Upper lobe of left lung (tissue), 6 donors: ENCODE data around the gene SPZ1. TPM values are rescaled to one million over a fixed set of nuclear protein-coding genes. Genes with fewer than 3 reads are reported as not detected.

Experiments used
- ATAC-seq, 2 donors: fragments of 200-7000 bp; cut with Tn5 transposase; one replicate each; pipeline ENCODE4 v1.9.1; 2022; ENCODE audit warnings: mild to moderate bottlenecking in 2 of 2, moderate library complexity in 2 of 2; ENCODE audit not compliant: low FRiP score in 2 of 2
- DNase-seq, 2 donors: peaks; one replicate each; pipeline ENCODE4 v3.0.0-alpha.2; 2019 to 2020
- H3K27ac ChIP-seq, 4 donors: fragments of 200-600 bp; sonication (generic); one replicate each; pipeline ENCODE4 v1.5.1; 2016 to 2019
- H3K27me3 ChIP-seq, 4 donors: fragments of 200-600 bp; sonication (generic); one replicate each; pipeline ENCODE4 v1.5.1; 2017 to 2019
- H3K36me3 ChIP-seq, 4 donors: fragments of 200-600 bp; sonication (generic); one replicate each; pipeline ENCODE4 v1.5.1; 2016 to 2019
- H3K4me1 ChIP-seq, 4 donors: fragments of 200-600 bp; sonication (generic); one replicate each; pipeline ENCODE4 v1.5.1; 2018 to 2019
- H3K4me3 ChIP-seq, 4 donors: fragments of 200-600 bp; sonication (generic); one replicate each; pipeline ENCODE4 v1.5.1; 2017 to 2019; ENCODE audit warnings: mild to moderate bottlenecking in 2 of 4, moderate library complexity in 1 of 4
- H3K9me3 ChIP-seq, 4 donors: fragments of 200-600 bp; sonication (generic); one replicate each; pipeline ENCODE4 v1.5.1; 2018 to 2019
- CTCF ChIP-seq, 6 experiments: fragments of 450-650 bp in 4 of 6; fragments of 200-600 bp in 2 of 6; sonication (generic) in 2 of 6; IDR thresholded peaks; one replicate each; pipeline ENCODE4 v1.5.1; 2016 to 2019; ENCODE audit warnings: antibody characterized with exemption in 6 of 6
- EP300 ChIP-seq, 4 donors: sonication (generic); formaldehyde crosslinking; IDR thresholded peaks; one replicate each; pipeline ENCODE4 v1.5.1; 2017; ENCODE audit warnings: antibody characterized with exemption in 4 of 4, control low read depth in 2 of 4
- POLR2A ChIP-seq, 4 donors: fragments of 450-650 bp; IDR thresholded peaks; one replicate each; pipeline ENCODE4 v1.5.1; 2016 to 2017; ENCODE audit warnings: antibody characterized with exemption in 4 of 4, mild to moderate bottlenecking in 2 of 4
- POLR2AphosphoS5 ChIP-seq, 2 donors: sonication (generic); formaldehyde crosslinking; IDR thresholded peaks; one replicate each; pipeline ENCODE4 v1.5.1; 2017; ENCODE audit warnings: antibody characterized with exemption in 2 of 2
- WGBS, 2 donors: methylation state at CpG; one replicate each; pipeline ENCODE4 v1.1.5; 2017 to 2018; 5-methylcytosine and 5-hydroxymethylcytosine counted together
- total RNA-seq, 6 donors: library from RNA; depleted of rRNA in 4 of 6; stranded (reverse); fragments of >200 nt in 4 of 6; gene quantifications; one replicate each; pipeline versions ENCODE4 v1.1.0 to v1.2.1, GENCODE V29; 2016 to 2021
- donor health status: DM: no; HTN: no; CAD: no; lungs with moderate emphysema.
- donor health status: DM: no; HTN: yes; CAD: no; lungs with severe emphysema.

SPZ1 gene
- total RNA-seq, 6 donors from 2014 or later: not detected

- ATAC-seq: no peak
- Histone ChIP-seq H3K27ac (no peak overlapping the region), H3K4me1 (no peaks in the 10 kb centered on the region), H3K27me3 (no peaks in the 10 kb centered on the region), H3K9me3 (no peaks in the 10 kb centered on the region), H3K4me3 (no peak overlapping the region), H3K36me3 (no peaks in the 10 kb centered on the region)
- WGBS, 2 donors: 65 to 70% methylated on average over 3 of the region's 3 CpGs
- DNase-seq: no peak
- TF ChIP-seq POLR2AphosphoS5 (IDR thresholded peaks at IDR 0.05) (no peak), POLR2A (IDR thresholded peaks at IDR 0.05) (no peak), EP300 (IDR thresholded peaks at IDR 0.05) (no peak), CTCF (IDR thresholded peaks at IDR 0.05) (no peak)
Observed at GRCh38 chr5:80282054-80282453, 37.7 kb upstream of the SPZ1 start.

- Histone ChIP-seq H3K9me3 (no peaks in the 10 kb centered on the region), H3K4me1 (no peaks in the 10 kb centered on the region), H3K27ac (no peak overlapping the region), H3K4me3 (no peak overlapping the region), H3K36me3 (no peaks in the 10 kb centered on the region), H3K27me3 (no peaks in the 10 kb centered on the region)
- DNase-seq (no peak), ATAC-seq (no peak)
- TF ChIP-seq POLR2AphosphoS5 (IDR thresholded peaks at IDR 0.05): no peak
- 57 to 74% methylated on average over 1 of the region's 1 CpG for WGBS, 2 donors
Observed at GRCh38 chr5:80283360-80283759, 36.4 kb upstream of the SPZ1 start.

GRCh38 chr5:80284720-80285119 is 35.1 kb upstream of the SPZ1 start:
- WGBS, 2 donors: 59 to 63% methylated on average over 2 of the region's 2 CpGs
- no peak overlapping the region for H3K27ac ChIP-seq
- no peaks in the 10 kb centered on the region for H3K36me3 ChIP-seq
- H3K4me1 ChIP-seq: no peaks in the 10 kb centered on the region
- H3K27me3 ChIP-seq: no peaks in the 10 kb centered on the region
- DNase-seq (no peak), ATAC-seq (no peak)
- H3K9me3 ChIP-seq: no peaks in the 10 kb centered on the region
- TF ChIP-seq POLR2AphosphoS5 (IDR thresholded peaks at IDR 0.05): no peak
- no peak for TF ChIP-seq POLR2A (IDR thresholded peaks at IDR 0.05)
- TF ChIP-seq EP300 (IDR thresholded peaks at IDR 0.05): no peak
- no peak for TF ChIP-seq CTCF (IDR thresholded peaks at IDR 0.05)
- no peak overlapping the region for H3K4me3 ChIP-seq

GRCh38 chr5:80288177-80288576 is 31.6 kb upstream of the SPZ1 start:
- H3K4me1 ChIP-seq: no peaks in the 10 kb centered on the region
- DNase-seq (no peak), ATAC-seq (no peak)
- no peak for TF ChIP-seq POLR2A (IDR thresholded peaks at IDR 0.05)
- no peak for TF ChIP-seq POLR2AphosphoS5 (IDR thresholded peaks at IDR 0.05)
- TF ChIP-seq CTCF (IDR thresholded peaks at IDR 0.05): no peak
- TF ChIP-seq EP300 (IDR thresholded peaks at IDR 0.05): no peak
- H3K27me3 ChIP-seq: no peaks in the 10 kb centered on the region
- H3K27ac ChIP-seq: no peak overlapping the region
- H3K9me3 ChIP-seq: no peaks in the 10 kb centered on the region
- H3K36me3 ChIP-seq: no peaks in the 10 kb centered on the region
- H3K4me3 ChIP-seq: no peak overlapping the region
- WGBS, 2 donors: 91 to 100% methylated on average over 2 of the region's 2 CpGs

GRCh38 chr5:80289320-80289719 is 30.5 kb upstream of the SPZ1 start:
- ATAC-seq: no peak
- 83 to 95% methylated on average over 1 to 2 of the region's 2 CpGs for WGBS, 2 donors
- Histone ChIP-seq H3K36me3 (no peaks in the 10 kb centered on the region), H3K27me3 (no peaks in the 10 kb centered on the region), H3K27ac (no peak overlapping the region), H3K4me1 (no peaks in the 10 kb centered on the region), H3K9me3 (no peaks in the 10 kb centered on the region), H3K4me3 (no peak overlapping the region)
- TF ChIP-seq POLR2AphosphoS5 (IDR thresholded peaks at IDR 0.05): no peak
- no peak for TF ChIP-seq POLR2A (IDR thresholded peaks at IDR 0.05)
- TF ChIP-seq EP300 (IDR thresholded peaks at IDR 0.05): no peak
- no peak for TF ChIP-seq CTCF (IDR thresholded peaks at IDR 0.05)
- no peak for DNase-seq
